B cell (primary cell): ENCODE results near the gene TNIK. TPM values are rescaled to one million over a fixed set of nuclear protein-coding genes. Genes with fewer than 3 reads are reported as not detected.

Source experiments
- ATAC-seq: fragments of 200-7000 bp; cut with Tn5 transposase; one replicate; pipeline ENCODE4 v1.10.0; 2021; ENCODE audit warnings: low read depth, mild to moderate bottlenecking, moderate number of reproducible peaks, moderate library complexity
- CTCF ChIA-PET: fragments of 350-600 bp; sonication (Branson Sonifier 250); formaldehyde crosslinking; loops from one replicate; lab custom pipeline; 2021; ENCODE audit warnings: antibody characterized with exemption, inconsistent platforms; lab: Charles Lee
- POLR2A ChIA-PET: fragments of 350-600 bp; sonication (Branson Sonifier 250); formaldehyde crosslinking; loops from one replicate; lab custom pipeline; 2021; ENCODE audit warnings: antibody characterized with exemption; lab: Charles Lee
- DNase-seq: peaks from one replicate; pipeline ENCODE4 v3.0.0; 2013
- H2AFZ ChIP-seq: 2 replicates; pipeline ENCODE4 v1.6.1; 2012; ENCODE audit warnings: mild to moderate bottlenecking, low read depth, low read length; ENCODE audit not compliant: insufficient read depth, poor library complexity, severe bottlenecking
- H3K27ac ChIP-seq, 2 donors: 1 replicate in 1 of 2; 2 replicates in 1 of 2; pipeline ENCODE4 v1.5.1; 2012 to 2013; ENCODE audit warnings: low read length in 2 of 2, mild to moderate bottlenecking in 2 of 2, moderate library complexity in 1 of 2
- H3K27me3 ChIP-seq, 4 experiments: fragments of 200-600 bp in 1 of 4; sonication (generic) in 1 of 4; replicated peaks in 1 of 4; 1 replicate in 2 of 4; 2 replicates in 2 of 4; pipeline versions ENCODE4 v1.6.1 to v1.7.0; 2013 to 2016; ENCODE audit warnings: low read length in 3 of 4, mild to moderate bottlenecking in 2 of 4, mixed read lengths in 1 of 4, moderate library complexity in 1 of 4; ENCODE audit not compliant: insufficient read depth in 4 of 4, control insufficient read depth in 3 of 4; ENCODE audit errors: control extremely low read depth in 1 of 4
- H3K36me3 ChIP-seq, 2 experiments: replicated peaks in 1 of 2; 1 replicate in 1 of 2; 2 replicates in 1 of 2; pipeline versions ENCODE4 v1.6.1 to v1.7.1; 2013; ENCODE audit warnings: low read length in 1 of 2; ENCODE audit not compliant: insufficient read depth in 2 of 2, control insufficient read depth in 1 of 2; ENCODE audit errors: control extremely low read depth in 1 of 2, extremely low read depth in 1 of 2
- H3K4me1 ChIP-seq, 2 donors: fragments of 200-600 bp in 1 of 2; sonication (generic) in 1 of 2; 1 replicate in 1 of 2; 2 replicates in 1 of 2; pipeline versions ENCODE4 v1.5.1 to v1.6.1; 2013 to 2017; ENCODE audit warnings: low read length in 2 of 2; ENCODE audit not compliant: control insufficient read depth in 2 of 2, insufficient read depth in 2 of 2
- H3K4me2 ChIP-seq: replicated peaks from 2 replicates; pipeline ENCODE3; 2012; ENCODE audit warnings: mild to moderate bottlenecking, low read depth, low read length; ENCODE audit not compliant: poor library complexity, severe bottlenecking
- H3K4me3 ChIP-seq, 5 experiments: fragments of 200-600 bp in 1 of 5; sonication (generic) in 1 of 5; 1 replicate in 3 of 5; 2 replicates in 2 of 5; pipeline versions ENCODE4 v1.5.1 to v1.7.0; 2011 to 2016; ENCODE audit warnings: low read length in 4 of 5, mild to moderate bottlenecking in 4 of 5, low read depth in 2 of 5, control low read depth in 1 of 5, moderate library complexity in 1 of 5; ENCODE audit not compliant: insufficient read depth in 1 of 5; ENCODE audit errors: control extremely low read depth in 1 of 5, extremely low read depth in 1 of 5
- H3K79me2 ChIP-seq: fragments of 200-600 bp; sonication (generic); one replicate; pipeline ENCODE4 v1.6.0; 2016; ENCODE audit warnings: low read length; ENCODE audit not compliant: control insufficient read depth, insufficient read depth
- H3K9ac ChIP-seq: fragments of 200-600 bp; sonication (generic); 2 replicates; pipeline ENCODE4 v1.6.1; 2017; ENCODE audit warnings: mild to moderate bottlenecking, low read length, moderate library complexity
- H3K9me3 ChIP-seq, 3 donors: one replicate each; pipeline versions ENCODE4 v1.6.1 to v1.7.1; 2013; ENCODE audit warnings: low read length in 2 of 3; ENCODE audit not compliant: control insufficient read depth in 2 of 3, insufficient read depth in 1 of 3; ENCODE audit errors: control extremely low read depth in 1 of 3
- H4K20me1 ChIP-seq: 2 replicates; pipeline ENCODE4 v1.6.0; 2012; ENCODE audit warnings: mild to moderate bottlenecking, low read length; ENCODE audit not compliant: insufficient read depth, control insufficient read depth, poor library complexity, severe bottlenecking
- H3K27ac Mint-ChIP-seq: one replicate; pipeline ENCODE4 v1.8.0; 2021; ENCODE audit warnings: mixed read lengths
- H3K27me3 Mint-ChIP-seq: one replicate; pipeline ENCODE4 v1.8.0; 2021; ENCODE audit warnings: mixed read lengths
- H3K4me1 Mint-ChIP-seq: one replicate; pipeline ENCODE4 v1.8.0; 2021; ENCODE audit warnings: mixed read lengths
- H3K4me3 Mint-ChIP-seq: one replicate; pipeline ENCODE4 v1.8.0; 2021; ENCODE audit warnings: mixed read lengths
- H3K9me3 Mint-ChIP-seq: one replicate; pipeline ENCODE4 v1.8.0; 2022; ENCODE audit warnings: mixed read lengths; ENCODE audit not compliant: insufficient read depth
- CTCF ChIP-seq: fragments of 200-600 bp; IDR thresholded peaks from one replicate; pipeline ENCODE4 v1.8.0; 2022; ENCODE audit warnings: antibody characterized with exemption, mild to moderate bottlenecking
- EZH2 ChIP-seq: IDR thresholded peaks from 2 replicates; pipeline ENCODE4 v1.6.1; 2012; ENCODE audit warnings: borderline replicate concordance, low read depth, mild to moderate bottlenecking, moderate library complexity, low read length; ENCODE audit not compliant: insufficient read depth, poor library complexity, severe bottlenecking
- WGBS: methylation state at CpG from one replicate; pipeline ENCODE4 v1.1.5; 2013; ENCODE audit warnings: missing lambda C conversion rate; ENCODE audit not compliant: insufficient coverage; 5-methylcytosine and 5-hydroxymethylcytosine counted together
- intact Hi-C: fragments of 100-400 bp; cut with micrococcal nuclease; formaldehyde crosslinking; loops from one replicate; pipeline ENCODE4 v1.10.0; 2022
- polyA plus RNA-seq: library from polyadenylated mRNA; depleted of rRNA; stranded (reverse); fragments of >200 nt; gene quantifications from 2 replicates; pipeline ENCODE4 v1.2.3, GENCODE V29; 2012
- total RNA-seq, 2 donors: library from RNA; stranded (reverse); fragments of 120-200 nt in 1 of 2; gene quantifications; 1 replicate in 1 of 2; 2 replicates in 1 of 2; pipeline versions ENCODE4 v1.2.3 to v1.2.4, GENCODE V29; 2013 to 2022

TNIK gene
- total and polyA plus RNA-seq, 2 donors (not counting 1 experiment from before 2014, with no cell fraction given): 0.66 to 7.7 TPM

DNA sequence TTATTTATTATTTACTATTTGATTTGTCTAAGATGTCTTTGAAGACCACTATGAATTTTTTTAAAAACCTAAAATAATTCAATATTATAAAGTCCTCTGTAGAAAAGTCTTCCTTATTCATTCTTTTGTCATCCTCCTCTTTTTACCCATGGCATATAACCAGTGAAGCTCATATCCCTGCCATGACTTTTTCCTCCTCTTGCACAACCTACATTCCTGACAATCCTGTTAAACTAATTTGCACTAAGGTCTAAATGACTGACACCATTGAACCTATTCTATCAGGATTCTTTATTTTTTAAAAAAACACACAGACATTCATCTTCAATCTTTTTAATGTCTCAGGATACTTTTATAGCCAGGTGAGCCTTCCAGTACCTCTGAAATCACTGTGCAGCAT lies 273.8 kb downstream of the TNIK start:
- no peaks in the 10 kb centered on the region for H3K27me3 ChIP-seq
- no peak overlapping the region for H2AFZ ChIP-seq
- H3K4me1 ChIP-seq: no peaks in the 10 kb centered on the region
- no peaks in the 10 kb centered on the region for H3K9me3 ChIP-seq
- H3K27ac ChIP-seq: no peak overlapping the region
- no peak for ATAC-seq
- no peaks in the 10 kb centered on the region for H4K20me1 ChIP-seq
- TF ChIP-seq CTCF: no peak
- no peak for TF ChIP-seq EZH2
- no peak for DNase-seq
- ChIA-PET CTCF (interaction anchor here (0.9 to 5.1 kb wide), 3 partner anchors 11 to 380 kb away, joined by 3 to 58 read pairs (median 3); no protein-coding TSS in a partner anchor), POLR2A (no interaction called here)
- Mint-ChIP-seq H3K4me1 (no peaks in the 10 kb centered on the region), H3K9me3 (no peaks in the 10 kb centered on the region), H3K27me3 (no peaks in the 10 kb centered on the region), H3K27ac (no peak overlapping the region), H3K4me3 (no peak overlapping the region)
- no peaks in the 10 kb centered on the region for H3K36me3 ChIP-seq
- intact Hi-C loops: no loop called here
- H3K9ac ChIP-seq: no peak overlapping the region
- no peak overlapping the region for H3K4me2 ChIP-seq
- no peaks in the 10 kb centered on the region for H3K79me2 ChIP-seq
- H3K4me3 ChIP-seq: no peak overlapping the region

DNA sequence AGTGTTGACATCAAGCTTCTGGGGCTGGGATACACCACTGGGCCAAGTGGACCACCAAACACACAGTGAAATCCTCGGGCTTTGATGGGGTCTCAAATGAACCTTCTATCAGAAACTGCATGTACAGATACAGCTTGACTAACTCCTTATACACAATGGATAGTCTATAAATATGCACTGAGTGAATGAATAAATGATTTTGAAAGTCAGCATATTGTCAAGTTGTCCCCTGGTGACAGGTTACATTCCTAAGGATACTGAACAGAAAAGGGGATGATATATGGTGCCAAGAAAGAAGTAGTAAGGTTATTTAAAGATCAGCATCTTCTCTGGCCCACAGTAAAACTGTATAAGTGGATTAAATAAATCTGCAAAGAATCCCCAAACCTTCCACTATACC lies 274.2 kb downstream of the TNIK start:
- WGBS: no CpG with 5 or more reads among the region's 1 CpG
- no peak overlapping the region for H3K4me3 ChIP-seq
- H3K4me2 ChIP-seq: no peak overlapping the region
- Mint-ChIP-seq H3K9me3 (no peaks in the 10 kb centered on the region), H3K4me1 (no peaks in the 10 kb centered on the region), H3K27ac (no peak overlapping the region), H3K4me3 (no peak overlapping the region), H3K27me3 (no peaks in the 10 kb centered on the region)
- H4K20me1 ChIP-seq: no peaks in the 10 kb centered on the region
- no peak for TF ChIP-seq EZH2
- TF ChIP-seq CTCF: no peak
- no peaks in the 10 kb centered on the region for H3K4me1 ChIP-seq
- DNase-seq (no peak), ATAC-seq (no peak)
- H2AFZ ChIP-seq: no peak overlapping the region
- H3K79me2 ChIP-seq: no peaks in the 10 kb centered on the region
- no peaks in the 10 kb centered on the region for H3K27me3 ChIP-seq
- ChIA-PET POLR2A (no interaction called here), CTCF (interaction anchor here (5.1 kb wide), 1 partner anchor 380 kb away, joined by 58 read pairs; no protein-coding TSS in a partner anchor)
- H3K36me3 ChIP-seq: no peaks in the 10 kb centered on the region
- H3K9me3 ChIP-seq: no peaks in the 10 kb centered on the region
- no peak overlapping the region for H3K9ac ChIP-seq
- no peak overlapping the region for H3K27ac ChIP-seq
- intact Hi-C loops: no loop called here
